CD4-positive, alpha-beta T cell (primary cell): Measurements from ENCODE around the gene ACAP2. TPM values are rescaled to one million over a fixed set of nuclear protein-coding genes. Genes with fewer than 3 reads are reported as not detected.
"Not testable (repeated sequence)": the region's sequence is repeated elsewhere in the genome, so short reads cannot be mapped to it uniquely, and the experiment has no call there.

Experiments used
- ATAC-seq: fragments of 200-7000 bp; cut with Tn5 transposase; one replicate; pipeline ENCODE4 v1.10.0; 2022; ENCODE audit warnings: mild to moderate bottlenecking; ENCODE audit not compliant: poor library complexity
- CTCF ChIA-PET: fragments of 350-600 bp; sonication (Branson Sonifier 250); formaldehyde crosslinking; loops from one replicate; lab custom pipeline; 2021; ENCODE audit warnings: antibody characterized with exemption, inconsistent platforms; lab: Charles Lee
- POLR2A ChIA-PET: fragments of 350-600 bp; sonication (Branson Sonifier 250); formaldehyde crosslinking; loops from one replicate; lab custom pipeline; 2021; ENCODE audit warnings: antibody characterized with exemption, inconsistent platforms; lab: Charles Lee
- DNase-seq, 14 experiments: peaks; one replicate each; pipeline ENCODE4 v3.0.0-alpha.2; 2013 to 2020; ENCODE audit warnings: mixed read lengths in 2 of 14
- H3K27ac ChIP-seq, 2 donors: one replicate each; pipeline versions ENCODE4 v1.5.1 to v1.7.0; 2013; ENCODE audit warnings: low read length in 2 of 2, low read depth in 1 of 2, mild to moderate bottlenecking in 1 of 2
- H3K27me3 ChIP-seq, 2 experiments: 1 replicate in 1 of 2; 2 replicates in 1 of 2; pipeline versions ENCODE4 v1.6.1 to v1.7.0; 2013; ENCODE audit warnings: low read length in 2 of 2, control low read depth in 1 of 2, mild to moderate bottlenecking in 1 of 2, moderate library complexity in 1 of 2; ENCODE audit not compliant: insufficient read depth in 2 of 2, control insufficient read depth in 1 of 2
- H3K36me3 ChIP-seq: one replicate; pipeline ENCODE4 v1.6.1; 2013; ENCODE audit warnings: low read length, control low read depth; ENCODE audit not compliant: insufficient read depth
- H3K4me1 ChIP-seq: one replicate; pipeline ENCODE4 v1.6.1; 2013; ENCODE audit warnings: low read length, control low read depth; ENCODE audit not compliant: insufficient read depth
- H3K4me3 ChIP-seq: one replicate; pipeline ENCODE4 v1.5.1; 2013; ENCODE audit warnings: mild to moderate bottlenecking, low read length, moderate library complexity
- H3K9me3 ChIP-seq, 2 experiments: 1 replicate in 1 of 2; 2 replicates in 1 of 2; pipeline versions ENCODE4 v1.6.1 to v1.7.0; 2013; ENCODE audit warnings: low read length in 2 of 2, mild to moderate bottlenecking in 2 of 2, control low read depth in 1 of 2, moderate library complexity in 1 of 2; ENCODE audit not compliant: control insufficient read depth in 1 of 2, insufficient read depth in 1 of 2
- H3K27ac Mint-ChIP-seq: one replicate; pipeline ENCODE4 v1.8.0; 2020; ENCODE audit warnings: mixed read lengths
- H3K27me3 Mint-ChIP-seq: one replicate; pipeline ENCODE4 v1.8.0; 2021; ENCODE audit warnings: mixed read lengths
- H3K36me3 Mint-ChIP-seq: one replicate; pipeline ENCODE4 v1.8.0; 2021; ENCODE audit warnings: low read depth, mixed read lengths
- H3K4me1 Mint-ChIP-seq: one replicate; pipeline ENCODE4 v1.8.0; 2021; ENCODE audit warnings: low read depth, mixed read lengths
- H3K4me3 Mint-ChIP-seq: one replicate; pipeline ENCODE4 v1.8.0; 2020; ENCODE audit warnings: mild to moderate bottlenecking, mixed read lengths
- H3K9me3 Mint-ChIP-seq: one replicate; pipeline ENCODE4 v1.8.0; 2020; ENCODE audit warnings: mixed read lengths
- intact Hi-C, 2 experiments: fragments of 100-400 bp; cut with DNase I in 1 of 2; cut with micrococcal nuclease in 1 of 2; formaldehyde crosslinking; loops; one replicate each; pipeline versions ENCODE4 v1.15.1 to v1.9.0; 2023 to 2025; cut with DNase I, micrococcal nuclease
- total RNA-seq, 174 experiments: library from RNA in 2 of 174; stranded (reverse) in 2 of 174; gene quantifications; one replicate each; pipeline ENCODE4 v1.2.3 and lab custom pipeline; 2021 to 2026
- TF ChIP-seq, protein P1 (sequence below): fragments of 200-600 bp; IDR thresholded peaks from one replicate; pipeline ENCODE4 v1.8.0; 2022; ENCODE audit warnings: antibody characterized with exemption, mild to moderate bottlenecking

Gene ACAP2
- total RNA-seq, 2 experiments from 2014 or later: 50.7 to 51.4 TPM

DNA sequence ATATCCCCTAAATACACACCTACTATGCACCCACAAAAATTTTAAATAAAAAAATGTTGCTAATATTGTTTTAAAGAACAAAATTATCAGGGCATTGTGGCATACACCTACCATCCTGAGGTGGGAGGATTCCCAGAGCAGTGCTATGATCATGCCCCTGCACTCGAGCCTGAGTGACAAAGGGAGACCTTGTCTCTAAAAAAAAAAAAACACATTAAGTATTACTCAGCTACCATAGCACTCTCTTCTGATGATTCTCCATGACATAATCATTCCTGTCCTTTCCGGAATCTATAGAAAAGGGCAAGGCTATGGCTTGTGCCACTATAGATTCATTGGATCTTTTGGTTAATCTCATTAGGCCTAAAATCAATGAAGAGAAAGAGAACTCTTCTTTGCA lies 77.4 kb downstream of the ACAP2 start:
- Mint-ChIP-seq H3K4me1 (peaks cover 42% of the 10 kb centered on the region), H3K4me3 (no peak overlapping the region), H3K27ac (no peak overlapping the region), H3K27me3 (no peaks in the 10 kb centered on the region), H3K36me3 (peaks cover 65% of the 10 kb centered on the region), H3K9me3 (no peaks in the 10 kb centered on the region)
- intact Hi-C loops: no loop called here
- H3K4me1 ChIP-seq: no peaks in the 10 kb centered on the region
- H3K27ac ChIP-seq: no peak overlapping the region
- DNase-seq (no peak), ATAC-seq (no peak)
- H3K4me3 ChIP-seq: no peak overlapping the region
- CTCF ChIA-PET: no interaction called here
- POLR2A ChIA-PET: no interaction called here
- TF ChIP-seq, protein P1, sequence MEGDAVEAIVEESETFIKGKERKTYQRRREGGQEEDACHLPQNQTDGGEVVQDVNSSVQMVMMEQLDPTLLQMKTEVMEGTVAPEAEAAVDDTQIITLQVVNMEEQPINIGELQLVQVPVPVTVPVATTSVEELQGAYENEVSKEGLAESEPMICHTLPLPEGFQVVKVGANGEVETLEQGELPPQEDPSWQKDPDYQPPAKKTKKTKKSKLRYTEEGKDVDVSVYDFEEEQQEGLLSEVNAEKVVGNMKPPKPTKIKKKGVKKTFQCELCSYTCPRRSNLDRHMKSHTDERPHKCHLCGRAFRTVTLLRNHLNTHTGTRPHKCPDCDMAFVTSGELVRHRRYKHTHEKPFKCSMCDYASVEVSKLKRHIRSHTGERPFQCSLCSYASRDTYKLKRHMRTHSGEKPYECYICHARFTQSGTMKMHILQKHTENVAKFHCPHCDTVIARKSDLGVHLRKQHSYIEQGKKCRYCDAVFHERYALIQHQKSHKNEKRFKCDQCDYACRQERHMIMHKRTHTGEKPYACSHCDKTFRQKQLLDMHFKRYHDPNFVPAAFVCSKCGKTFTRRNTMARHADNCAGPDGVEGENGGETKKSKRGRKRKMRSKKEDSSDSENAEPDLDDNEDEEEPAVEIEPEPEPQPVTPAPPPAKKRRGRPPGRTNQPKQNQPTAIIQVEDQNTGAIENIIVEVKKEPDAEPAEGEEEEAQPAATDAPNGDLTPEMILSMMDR: no peak
- H3K27me3 ChIP-seq: no peaks in the 10 kb centered on the region
- H3K9me3 ChIP-seq: no peaks in the 10 kb centered on the region
- H3K36me3 ChIP-seq: peaks cover 22% of the 10 kb centered on the region

DNA sequence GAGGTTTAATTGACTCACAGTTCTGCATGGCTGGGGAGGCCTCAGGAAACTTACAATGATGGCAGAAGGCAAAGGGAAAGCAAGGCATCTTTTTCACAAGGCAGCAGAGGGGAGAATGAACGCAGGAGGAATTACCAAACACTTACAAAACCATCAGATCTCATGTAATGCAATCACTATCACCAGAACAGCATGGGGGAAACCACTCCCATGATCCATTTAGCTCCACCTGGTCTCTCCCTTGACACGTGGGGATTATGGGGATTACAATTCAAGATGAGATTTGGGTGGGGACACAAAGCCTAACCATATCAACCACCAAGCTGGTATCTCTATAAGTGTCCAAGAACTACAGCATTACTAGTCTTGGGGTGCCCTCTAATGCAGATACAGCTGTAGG lies 85.0 kb downstream of the ACAP2 start:
- H3K9me3 ChIP-seq, ATAC-seq, H3K27me3 Mint-ChIP-seq, H3K27ac ChIP-seq, H3K4me3 Mint-ChIP-seq, H3K4me1 ChIP-seq, H3K9me3 Mint-ChIP-seq, H3K27me3 ChIP-seq, CTCF ChIA-PET, H3K4me3 ChIP-seq, POLR2A ChIA-PET, DNase-seq, intact Hi-C loops: not testable (repeated sequence)
- Mint-ChIP-seq H3K27ac (peak overlapping the region; percentile 22), H3K4me1 (peaks cover 49% of the 10 kb centered on the region), H3K36me3 (peaks cover 53% of the 10 kb centered on the region)
- peaks cover 21% of the 10 kb centered on the region for H3K36me3 ChIP-seq

- ChIA-PET CTCF (no interaction called here), POLR2A (no interaction called here)
- Mint-ChIP-seq H3K4me1 (peaks cover 36% of the 10 kb centered on the region), H3K36me3 (peaks cover 46% of the 10 kb centered on the region), H3K27ac (no peak overlapping the region), H3K9me3 (no peaks in the 10 kb centered on the region), H3K4me3 (no peak overlapping the region), H3K27me3 (no peaks in the 10 kb centered on the region)
- no peak for ATAC-seq
- no peak overlapping the region for H3K27ac ChIP-seq
- no peak for DNase-seq
- TF ChIP-seq, protein P1: no peak
- intact Hi-C loops: no loop called here
- H3K4me1 ChIP-seq: no peaks in the 10 kb centered on the region
- H3K36me3 ChIP-seq: peaks cover 21% of the 10 kb centered on the region
- no peaks in the 10 kb centered on the region for H3K27me3 ChIP-seq
- no peak overlapping the region for H3K4me3 ChIP-seq
- no peaks in the 10 kb centered on the region for H3K9me3 ChIP-seq
Measured at GRCh38 chr3:195356151-195357086, 86.4 kb downstream of the ACAP2 start.

DNA sequence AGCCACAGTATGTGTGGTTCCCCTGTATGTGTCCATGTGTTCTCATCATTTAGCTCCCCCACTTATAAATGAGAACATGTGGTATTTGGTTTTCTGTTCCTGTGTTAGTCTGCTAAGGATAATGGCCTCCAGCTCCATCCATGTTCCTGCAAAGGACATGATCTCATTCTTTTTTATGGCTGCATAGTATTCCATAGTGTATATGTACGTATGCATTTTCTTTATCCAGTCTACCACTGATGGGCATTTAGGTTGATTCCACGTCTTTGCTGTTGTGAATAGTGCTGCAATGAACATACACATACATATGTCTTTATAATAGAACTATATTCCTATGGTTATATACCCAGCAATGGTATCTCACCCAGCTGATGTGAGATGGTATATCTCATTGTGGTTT lies 88.8 kb downstream of the ACAP2 start:
- H3K9me3 ChIP-seq, H3K4me3 ChIP-seq, H3K4me3 Mint-ChIP-seq, H3K4me1 ChIP-seq, POLR2A ChIA-PET, ATAC-seq, DNase-seq, H3K27me3 Mint-ChIP-seq, H3K27me3 ChIP-seq, intact Hi-C loops, H3K27ac ChIP-seq, H3K9me3 Mint-ChIP-seq, CTCF ChIA-PET: not testable (repeated sequence)
- Mint-ChIP-seq H3K27ac (peak overlapping the region; percentile 30), H3K36me3 (peaks cover 53% of the 10 kb centered on the region), H3K4me1 (peaks cover 31% of the 10 kb centered on the region)
- peaks cover 28% of the 10 kb centered on the region for H3K36me3 ChIP-seq
